Measurements from ENCODE around the gene KCTD16.

- TF ChIP-seq EZH2 (IDR thresholded peaks at IDR 0.05; ENCODE audit: insufficient read depth, low read length) (no peak), CTCF (IDR thresholded peaks at IDR 0.05; ENCODE audit: insufficient read depth, low read depth, low read length) (no peak)
Measured at GRCh38 chr5:144284931-144285502, 114.3 kb downstream of the KCTD16 start.
